ENCODE data around the gene LAGE3.
A peak's percentile ranks its signal among the peaks of the same experiment; 100 is the strongest.

Gene LAGE3

GRCh38 chrX:154485150-154486051 is 6.3 kb upstream of the LAGE3 start:
- peak overlapping the region; percentile 46 for H3K4me3 ChIP-seq (ENCODE audit: low read depth, low read length)
- in situ Hi-C loops (cut with HindIII; ENCODE audit: low sequenced_read_pairs) = no loop called here
- no peak for DNase-seq (ENCODE audit: low read depth, low spot score)
- TF ChIP-seq, protein P1, sequence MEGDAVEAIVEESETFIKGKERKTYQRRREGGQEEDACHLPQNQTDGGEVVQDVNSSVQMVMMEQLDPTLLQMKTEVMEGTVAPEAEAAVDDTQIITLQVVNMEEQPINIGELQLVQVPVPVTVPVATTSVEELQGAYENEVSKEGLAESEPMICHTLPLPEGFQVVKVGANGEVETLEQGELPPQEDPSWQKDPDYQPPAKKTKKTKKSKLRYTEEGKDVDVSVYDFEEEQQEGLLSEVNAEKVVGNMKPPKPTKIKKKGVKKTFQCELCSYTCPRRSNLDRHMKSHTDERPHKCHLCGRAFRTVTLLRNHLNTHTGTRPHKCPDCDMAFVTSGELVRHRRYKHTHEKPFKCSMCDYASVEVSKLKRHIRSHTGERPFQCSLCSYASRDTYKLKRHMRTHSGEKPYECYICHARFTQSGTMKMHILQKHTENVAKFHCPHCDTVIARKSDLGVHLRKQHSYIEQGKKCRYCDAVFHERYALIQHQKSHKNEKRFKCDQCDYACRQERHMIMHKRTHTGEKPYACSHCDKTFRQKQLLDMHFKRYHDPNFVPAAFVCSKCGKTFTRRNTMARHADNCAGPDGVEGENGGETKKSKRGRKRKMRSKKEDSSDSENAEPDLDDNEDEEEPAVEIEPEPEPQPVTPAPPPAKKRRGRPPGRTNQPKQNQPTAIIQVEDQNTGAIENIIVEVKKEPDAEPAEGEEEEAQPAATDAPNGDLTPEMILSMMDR (IDR thresholded peaks at IDR 0.05; ENCODE audit: low read depth, low read length) = no peak

DNA sequence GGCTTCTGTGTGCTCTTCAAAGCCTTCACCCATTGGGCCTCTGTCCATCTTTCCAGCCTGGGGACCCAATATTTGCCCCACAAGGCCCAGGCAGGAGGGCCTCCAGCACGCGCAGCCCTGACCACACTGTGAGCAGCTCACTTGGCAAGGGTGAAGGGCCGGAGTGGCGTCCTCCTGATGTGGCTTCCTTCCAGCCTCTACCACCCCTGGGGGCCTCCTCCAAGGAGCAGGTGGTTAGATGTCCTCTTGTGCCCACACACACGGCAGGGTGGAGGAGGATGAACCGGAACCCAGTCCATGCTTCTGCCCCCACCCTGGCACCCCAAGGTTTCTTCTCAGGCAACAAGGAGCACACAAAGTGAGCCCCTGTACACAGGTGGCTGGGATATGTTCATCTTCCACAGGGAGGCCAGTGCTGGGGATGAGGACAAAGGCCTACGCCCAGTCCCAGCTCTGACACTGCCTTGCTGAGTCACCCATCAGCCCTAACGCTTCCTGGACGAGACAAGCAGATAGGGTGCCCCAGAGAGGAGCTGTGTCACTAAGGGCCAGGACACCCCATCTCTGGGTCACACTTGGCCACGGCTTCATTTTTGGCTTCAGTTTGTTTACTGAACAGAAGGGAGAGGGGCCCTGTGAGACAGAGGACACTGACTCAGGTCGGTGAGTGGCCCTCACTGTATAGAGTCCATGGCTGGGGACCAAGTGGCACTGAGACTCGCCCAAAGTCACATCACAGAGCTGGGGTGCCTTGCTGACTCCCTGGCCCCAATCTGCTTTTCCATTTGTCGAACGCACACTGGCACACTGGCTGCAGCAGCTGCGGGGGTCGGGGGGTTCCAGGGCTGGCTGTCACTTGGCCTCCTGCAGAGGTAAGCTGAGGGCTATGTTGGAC is 5.4 kb upstream of the LAGE3 start:
- TF ChIP-seq, protein P1 (IDR thresholded peaks at IDR 0.05; ENCODE audit: low read depth, low read length) = no peak
- no peak overlapping the region for H3K4me3 ChIP-seq (ENCODE audit: low read depth, low read length)
- DNase-seq (ENCODE audit: low read depth, low spot score) = no peak
- in situ Hi-C loops (cut with HindIII; ENCODE audit: low sequenced_read_pairs) = no loop called here

GRCh38 chrX:154483325-154483724 is 4.2 kb upstream of the LAGE3 start:
- in situ Hi-C loops (cut with HindIII; ENCODE audit: low sequenced_read_pairs) = no loop called here
- no peak for DNase-seq (ENCODE audit: low read depth, low spot score)

DNA sequence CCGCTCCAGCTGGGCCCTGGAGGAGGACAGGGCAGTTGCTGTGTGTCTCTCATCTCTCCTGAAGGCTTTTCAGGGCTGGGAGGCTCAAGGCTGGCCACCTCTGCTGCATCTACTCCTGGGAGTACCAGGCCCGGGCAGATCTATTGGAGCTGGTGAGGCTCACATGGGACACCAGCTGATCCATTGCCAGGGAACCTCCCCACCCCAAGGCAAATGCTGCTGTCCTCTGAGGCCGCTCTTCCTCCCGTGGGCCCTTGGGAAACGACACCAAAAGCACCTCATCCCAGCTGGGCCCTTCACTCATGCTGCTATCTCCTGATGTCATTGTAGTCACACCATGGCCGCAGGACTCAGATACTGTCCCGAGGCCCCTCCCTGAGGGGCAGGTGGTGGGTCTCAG is 3.7 kb upstream of the LAGE3 start:
- TF ChIP-seq, protein P1 (IDR thresholded peaks at IDR 0.05; ENCODE audit: low read depth, low read length) = no peak
- in situ Hi-C loops (cut with HindIII; ENCODE audit: low sequenced_read_pairs) = no loop called here

More at GRCh38 chrX:154483325-154483724, 4.2 kb upstream of the LAGE3 start:
- TF ChIP-seq, protein P1 (IDR thresholded peaks at IDR 0.05; ENCODE audit: low read depth, low read length) = no peak
- no peak overlapping the region for H3K4me3 ChIP-seq (ENCODE audit: low read depth, low read length)

DNA sequence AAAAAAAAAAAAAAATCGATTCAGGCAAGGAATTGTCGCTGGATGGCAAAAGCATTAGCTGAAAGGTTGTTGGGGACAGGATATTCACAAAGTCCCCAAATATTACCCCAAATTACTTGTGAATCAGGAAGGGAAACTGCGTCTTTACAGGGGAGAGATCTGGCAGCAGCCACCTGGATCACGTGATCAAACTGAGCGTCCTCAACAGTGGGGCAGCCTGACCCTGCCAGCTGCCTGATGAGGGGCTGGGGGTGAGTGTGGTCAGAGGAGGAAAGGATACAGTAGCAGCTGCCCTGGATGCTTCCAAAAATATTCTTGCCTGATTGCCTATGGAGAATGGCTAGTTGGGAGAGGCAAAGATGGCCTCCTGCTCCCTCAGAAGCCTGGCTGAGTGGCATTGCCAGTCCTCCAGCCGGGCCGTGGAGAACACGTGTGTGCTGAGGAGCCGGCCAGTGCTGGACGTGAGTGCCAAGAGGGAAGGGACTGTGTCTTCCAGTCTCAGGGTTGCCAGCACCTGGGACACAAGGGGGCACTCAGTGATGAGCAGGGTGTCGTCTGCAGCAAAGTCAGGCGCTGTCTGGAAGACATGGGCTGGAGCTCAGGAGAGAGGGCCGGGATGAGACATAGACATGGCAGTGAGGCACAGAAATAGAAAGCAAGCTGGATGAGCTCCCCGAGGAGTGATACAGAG is 3.0 kb upstream of the LAGE3 start:
- in situ Hi-C loops (cut with HindIII; ENCODE audit: low sequenced_read_pairs) = no loop called here

More for the DNA sequence above, 3.7 kb upstream of the LAGE3 start:
- H3K4me3 ChIP-seq (ENCODE audit: low read depth, low read length) = no peak overlapping the region
- no peak for DNase-seq (ENCODE audit: low read depth, low spot score)

More for the DNA sequence above, 3.0 kb upstream of the LAGE3 start:
- no peak for DNase-seq (ENCODE audit: low read depth, low spot score)
- H3K4me3 ChIP-seq (ENCODE audit: low read depth, low read length) = no peak overlapping the region
- TF ChIP-seq, protein P1 (IDR thresholded peaks at IDR 0.05; ENCODE audit: low read depth, low read length) = no peak

Measured in astrocyte of the spinal cord (primary cell).